Kidney (tissue), 14 donors: ENCODE data around the gene SLC44A3. TPM values are rescaled to one million over a fixed set of nuclear protein-coding genes. Genes with fewer than 3 reads are reported as not detected.
A peak's percentile ranks its signal among the peaks of the same experiment; 100 is the strongest.

Experiments
- DNase-seq, 5 donors: peaks; one replicate each; pipeline ENCODE4 v3.0.0-alpha.2; 2013 to 2020
- FAIRE-seq: peaks from 2 replicates; lab custom pipeline; 2012; peaks lifted over from hg19 to GRCh38; lab: Jason Lieb, UNC
- H3K27ac ChIP-seq, 2 donors: one replicate each; pipeline ENCODE4 v1.7.0; 2013; ENCODE audit warnings: low read depth in 2 of 2, low read length in 2 of 2, inconsistent platforms in 1 of 2
- H3K27me3 ChIP-seq: one replicate; pipeline ENCODE4 v1.7.1; 2013; ENCODE audit warnings: low read length, inconsistent platforms; ENCODE audit not compliant: control insufficient read depth, insufficient read depth
- H3K36me3 ChIP-seq, 3 donors: one replicate each; pipeline versions ENCODE4 v1.7.0 to v1.7.1; 2013; ENCODE audit warnings: low read length in 3 of 3, control low read depth in 1 of 3, inconsistent platforms in 1 of 3; ENCODE audit not compliant: insufficient read depth in 3 of 3, control insufficient read depth in 2 of 3
- H3K4me1 ChIP-seq, 3 donors: one replicate each; pipeline versions ENCODE4 v1.7.0 to v1.7.1; 2013; ENCODE audit warnings: low read length in 3 of 3, inconsistent platforms in 1 of 3, low read depth in 1 of 3; ENCODE audit not compliant: control insufficient read depth in 2 of 3, insufficient read depth in 2 of 3
- H3K4me3 ChIP-seq, 3 donors: one replicate each; pipeline versions ENCODE4 v1.7.0 to v1.8.1; 2013; ENCODE audit warnings: low read length in 3 of 3, control low read depth in 1 of 3, inconsistent platforms in 1 of 3
- H3K9ac ChIP-seq, 3 donors: one replicate each; pipeline versions ENCODE4 v1.7.0 to v1.7.1; 2013; ENCODE audit warnings: low read length in 3 of 3, control low read depth in 1 of 3, inconsistent platforms in 1 of 3
- H3K9me3 ChIP-seq, 3 donors: one replicate each; pipeline versions ENCODE4 v1.7.0 to v1.7.1; 2013; ENCODE audit warnings: low read length in 3 of 3, control low read depth in 1 of 3, inconsistent platforms in 1 of 3; ENCODE audit not compliant: control insufficient read depth in 2 of 3, insufficient read depth in 1 of 3
- intact Hi-C: fragments of 100-400 bp; cut with DNase I; formaldehyde crosslinking; loops from one replicate; pipeline ENCODE4 v1.11.1; 2022
- polyA plus RNA-seq: library from polyadenylated mRNA; stranded (reverse); fragments of 350-450 nt; fragmentation: Illumina TruSeq; extraction: RNeasy Lipid Tissue Mini Kit (QIAGEN cat#74804); gene quantifications from one replicate; pipeline ENCODE4 v1.2.3, GENCODE V29; 2014; ENCODE audit warnings: low read depth, low replicate concordance; ENCODE audit not compliant: insufficient read depth
- total RNA-seq: library from RNA; stranded (reverse); fragmentation: NEBNext Ultra II Directional; extraction: Animal tissue kit (Norgen Biotek cat#: 25700); gene quantifications from one replicate; pipeline ENCODE4 v1.2.1, GENCODE V29; 2021
- TF ChIP-seq, protein P1 (sequence below): IDR thresholded peaks from 3 replicates; pipeline ENCODE4 v1.5.1; 2012; ENCODE audit warnings: mild to moderate bottlenecking, moderate library complexity, borderline replicate concordance; ENCODE audit not compliant: insufficient read depth; ENCODE audit errors: extremely low read depth
- donor health status: control.
- donor health status: control.
- donor health status: control.
- donor health status: control.
- donor health status: control.
- donor health status: DM: yes; HTN: yes; CAD: no.
- donor health status: Normal renal cell carcinoma (clear cell type).

Gene SLC44A3
- total and polyA plus RNA-seq, 2 donors from 2014 or later, result 35.2 to 49.6 TPM

GRCh38 chr1:94925561-94926125 is 105.5 kb downstream of the SLC44A3 start:
- TF ChIP-seq, protein P1, sequence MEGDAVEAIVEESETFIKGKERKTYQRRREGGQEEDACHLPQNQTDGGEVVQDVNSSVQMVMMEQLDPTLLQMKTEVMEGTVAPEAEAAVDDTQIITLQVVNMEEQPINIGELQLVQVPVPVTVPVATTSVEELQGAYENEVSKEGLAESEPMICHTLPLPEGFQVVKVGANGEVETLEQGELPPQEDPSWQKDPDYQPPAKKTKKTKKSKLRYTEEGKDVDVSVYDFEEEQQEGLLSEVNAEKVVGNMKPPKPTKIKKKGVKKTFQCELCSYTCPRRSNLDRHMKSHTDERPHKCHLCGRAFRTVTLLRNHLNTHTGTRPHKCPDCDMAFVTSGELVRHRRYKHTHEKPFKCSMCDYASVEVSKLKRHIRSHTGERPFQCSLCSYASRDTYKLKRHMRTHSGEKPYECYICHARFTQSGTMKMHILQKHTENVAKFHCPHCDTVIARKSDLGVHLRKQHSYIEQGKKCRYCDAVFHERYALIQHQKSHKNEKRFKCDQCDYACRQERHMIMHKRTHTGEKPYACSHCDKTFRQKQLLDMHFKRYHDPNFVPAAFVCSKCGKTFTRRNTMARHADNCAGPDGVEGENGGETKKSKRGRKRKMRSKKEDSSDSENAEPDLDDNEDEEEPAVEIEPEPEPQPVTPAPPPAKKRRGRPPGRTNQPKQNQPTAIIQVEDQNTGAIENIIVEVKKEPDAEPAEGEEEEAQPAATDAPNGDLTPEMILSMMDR, result no peak
- intact Hi-C loops, result loop anchor here (10.0 kb wide), 1 partner anchor 61 kb away; no protein-coding TSS in a partner anchor
- no peak for FAIRE-seq
- peak; percentile 89 to 98 (median 92) for DNase-seq
- Histone ChIP-seq H3K4me3 (peak overlapping the region; percentile 91 to 98 (median 96)), H3K9me3 (no peaks in the 10 kb centered on the region), H3K27ac (peak overlapping the region; percentile 99), H3K36me3 (peaks cover 0 to 5% (median 3%) of the 10 kb centered on the region in 3 donors), H3K9ac (peak overlapping the region; percentile 90 to 96 (median 93)), H3K4me1 (peaks cover 3 to 38% (median 20%) of the 10 kb centered on the region in 3 donors), H3K27me3 (no peaks in the 10 kb centered on the region)

GRCh38 chr1:94926126-94926914 is 106.2 kb downstream of the SLC44A3 start:
- H3K9me3 ChIP-seq, result no peaks in the 10 kb centered on the region
- DNase-seq (peak; percentile 72 to 85 (median 81)), FAIRE-seq (no peak)
- peak overlapping the region; percentile 99 for H3K27ac ChIP-seq
- peaks cover 3 to 42% (median 19%) of the 10 kb centered on the region in 3 donors for H3K4me1 ChIP-seq
- peaks cover 0 to 5% (median 3%) of the 10 kb centered on the region in 3 donors for H3K36me3 ChIP-seq
- peak overlapping the region; percentile 91 to 98 (median 96) for H3K4me3 ChIP-seq
- peak overlapping the region; percentile 90 to 96 (median 93) for H3K9ac ChIP-seq
- no peaks in the 10 kb centered on the region for H3K27me3 ChIP-seq
- TF ChIP-seq, protein P1, result no peak
- intact Hi-C loops, result loop anchor here (10.0 kb wide), 1 partner anchor 62 kb away; no protein-coding TSS in a partner anchor

DNA sequence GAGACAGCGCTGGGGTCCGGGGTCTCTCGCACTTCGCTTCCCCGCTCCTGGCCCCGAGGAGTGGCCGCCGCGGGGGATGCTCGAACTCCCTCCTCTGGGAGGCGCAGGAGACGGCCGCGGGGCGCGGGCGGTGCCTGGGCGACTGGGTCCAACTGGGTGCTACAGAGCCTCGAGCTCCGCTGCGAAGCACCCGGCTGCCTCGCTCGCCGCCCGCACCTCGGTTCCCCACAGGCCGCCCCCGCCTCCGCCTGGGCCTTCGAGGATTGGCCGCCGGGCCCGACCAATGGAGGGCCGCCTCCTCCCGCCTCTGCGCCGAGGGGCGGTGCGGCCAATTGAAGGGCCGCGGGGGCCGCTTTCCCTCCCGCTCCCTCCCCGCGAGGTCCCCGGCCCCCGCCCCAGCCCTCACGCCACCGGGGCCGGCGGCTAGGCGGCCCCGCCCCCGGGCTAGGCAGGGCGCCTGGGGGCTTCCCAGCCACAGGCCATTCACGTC is 106.8 kb downstream of the SLC44A3 start, which contains the start of gene CNN3:
TSS of gene CNN3 (minus strand) at position 196 of the 490 bp plus-strand sequence. CDS start 216 bp downstream, outside the sequence.
- DNase-seq (peak; percentile 94 to 98 (median 96)), FAIRE-seq (no peak)
- TF ChIP-seq, protein P1, result peak; percentile 11
- H3K4me1 ChIP-seq, result peaks cover 3 to 42% (median 18%) of the 10 kb centered on the region in 3 donors
- H3K36me3 ChIP-seq, result peaks cover 0 to 5% (median 3%) of the 10 kb centered on the region in 3 donors
- H3K27ac ChIP-seq, result peak within 1 kb of the TSS; percentile 99
- peak within 1 kb of the TSS; percentile 91 to 98 (median 96) for H3K4me3 ChIP-seq
- peak within 1 kb of the TSS; percentile 92 to 96 (median 93) for H3K9ac ChIP-seq
- H3K9me3 ChIP-seq, result no peaks in the 10 kb centered on the region
- no peaks in the 10 kb centered on the region for H3K27me3 ChIP-seq
- intact Hi-C loops, result loop anchor here (10.0 kb wide), 1 partner anchor 62 kb away; no protein-coding TSS in a partner anchor
